ENCODE data around the gene PLAAT5.

DNA sequence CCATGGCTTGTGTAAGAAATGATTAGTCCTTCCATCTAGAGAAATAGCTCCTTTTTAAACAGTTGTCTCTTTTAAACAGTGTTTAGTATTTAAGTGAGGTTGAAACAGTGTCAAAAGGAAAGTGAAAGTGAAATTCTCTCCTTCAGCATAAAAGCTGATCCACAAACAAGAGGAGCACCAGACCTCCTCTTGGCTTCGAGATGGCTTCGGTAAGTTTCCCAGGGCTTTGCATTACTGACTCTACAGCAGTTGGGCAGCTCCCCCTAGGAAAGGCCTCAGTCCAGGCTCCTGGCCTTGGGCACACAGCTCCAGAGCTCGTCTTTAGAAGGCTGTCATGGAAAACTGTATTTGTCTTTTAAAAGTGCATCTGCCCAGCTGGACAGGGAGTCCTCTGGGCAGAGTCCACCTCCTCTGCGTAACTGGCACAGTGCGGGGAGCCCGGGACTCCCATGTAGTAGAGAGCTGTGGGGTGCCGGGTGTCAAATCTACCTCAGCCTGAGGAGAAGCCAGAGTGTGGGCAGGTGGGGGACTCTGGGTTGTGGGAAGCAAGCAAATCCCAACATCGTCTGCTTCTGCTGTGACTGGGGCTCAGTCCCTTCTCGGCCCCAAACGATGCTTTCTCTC lies 45.8 kb upstream of the PLAAT5 start, which contains the start of gene PLAAT4:
- TF ChIP-seq, protein P1, sequence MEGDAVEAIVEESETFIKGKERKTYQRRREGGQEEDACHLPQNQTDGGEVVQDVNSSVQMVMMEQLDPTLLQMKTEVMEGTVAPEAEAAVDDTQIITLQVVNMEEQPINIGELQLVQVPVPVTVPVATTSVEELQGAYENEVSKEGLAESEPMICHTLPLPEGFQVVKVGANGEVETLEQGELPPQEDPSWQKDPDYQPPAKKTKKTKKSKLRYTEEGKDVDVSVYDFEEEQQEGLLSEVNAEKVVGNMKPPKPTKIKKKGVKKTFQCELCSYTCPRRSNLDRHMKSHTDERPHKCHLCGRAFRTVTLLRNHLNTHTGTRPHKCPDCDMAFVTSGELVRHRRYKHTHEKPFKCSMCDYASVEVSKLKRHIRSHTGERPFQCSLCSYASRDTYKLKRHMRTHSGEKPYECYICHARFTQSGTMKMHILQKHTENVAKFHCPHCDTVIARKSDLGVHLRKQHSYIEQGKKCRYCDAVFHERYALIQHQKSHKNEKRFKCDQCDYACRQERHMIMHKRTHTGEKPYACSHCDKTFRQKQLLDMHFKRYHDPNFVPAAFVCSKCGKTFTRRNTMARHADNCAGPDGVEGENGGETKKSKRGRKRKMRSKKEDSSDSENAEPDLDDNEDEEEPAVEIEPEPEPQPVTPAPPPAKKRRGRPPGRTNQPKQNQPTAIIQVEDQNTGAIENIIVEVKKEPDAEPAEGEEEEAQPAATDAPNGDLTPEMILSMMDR (conservative IDR thresholded peaks at IDR 0.05; ENCODE audit: low read depth, low read length): no peak
- TF ChIP-seq POLR2A (IDR thresholded peaks at IDR 0.05; ENCODE audit: low read depth, low read length): no peak
- TF ChIP-seq, protein P2, sequence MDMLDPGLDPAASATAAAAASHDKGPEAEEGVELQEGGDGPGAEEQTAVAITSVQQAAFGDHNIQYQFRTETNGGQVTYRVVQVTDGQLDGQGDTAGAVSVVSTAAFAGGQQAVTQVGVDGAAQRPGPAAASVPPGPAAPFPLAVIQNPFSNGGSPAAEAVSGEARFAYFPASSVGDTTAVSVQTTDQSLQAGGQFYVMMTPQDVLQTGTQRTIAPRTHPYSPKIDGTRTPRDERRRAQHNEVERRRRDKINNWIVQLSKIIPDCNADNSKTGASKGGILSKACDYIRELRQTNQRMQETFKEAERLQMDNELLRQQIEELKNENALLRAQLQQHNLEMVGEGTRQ (IDR thresholded peaks at IDR 0.05; ENCODE audit: low read depth, low read length): no peak
- no peak for TF ChIP-seq CHD1 (IDR thresholded peaks at IDR 0.05; ENCODE audit: low read depth, low read length)
- TF ChIP-seq MAZ (IDR thresholded peaks at IDR 0.05; ENCODE audit: borderline replicate concordance, low read depth, low read length): no peak
- TF ChIP-seq RCOR1 (IDR thresholded peaks at IDR 0.05; ENCODE audit: insufficient replicate concordance, low read length): no peak
- no peak for TF ChIP-seq RFX5 (IDR thresholded peaks at IDR 0.05; ENCODE audit: low read depth, low read length)
- no peak for TF ChIP-seq RAD21 (IDR thresholded peaks at IDR 0.05; ENCODE audit: low read length)
- TF ChIP-seq BHLHE40 (IDR thresholded peaks at IDR 0.05; ENCODE audit: low read depth, low read length): no peak
- TF ChIP-seq NFE2L2 (IDR thresholded peaks at IDR 0.05; ENCODE audit: low read depth, low read length): no peak
